HG03520 (cell line): ENCODE data around the gene TIE1.

ENCODE experiments used
- ATAC-seq: cut with Tn5 transposase; IDR thresholded peaks from one replicate; pipeline ENCODE4 v1.9.1; 2021; ENCODE audit warnings: mild to moderate bottlenecking, moderate library complexity; ENCODE audit not compliant: unreplicated experiment

The TIE1 gene

GRCh38 chr1:43300378-43301094 is at the start of gene TIE1:
TSS of gene TIE1 (plus strand) at chr1:43300982. CDS start at chr1:43301072, 90 bp downstream.
- no peak for ATAC-seq

DNA sequence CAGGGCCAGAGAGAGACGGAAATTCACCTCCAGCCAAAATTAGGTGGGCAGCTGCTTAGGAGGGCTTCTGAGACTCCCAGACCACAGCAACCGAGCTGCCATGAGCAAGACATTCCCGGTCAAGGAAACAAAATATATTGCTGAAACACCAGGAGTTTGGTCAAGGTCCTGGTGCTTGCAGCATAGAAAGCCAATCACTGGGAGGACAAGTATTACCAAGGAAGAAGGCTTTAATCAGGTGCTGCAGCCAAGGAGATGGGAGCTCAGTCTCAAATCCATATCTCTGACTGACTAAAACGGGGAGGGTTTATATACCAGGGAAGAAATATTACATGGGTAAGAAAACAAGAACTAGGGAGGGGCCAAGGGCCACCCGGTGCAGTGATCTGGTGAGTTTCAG is 49.8 kb upstream of the TIE1 start:
- no peak for ATAC-seq

DNA sequence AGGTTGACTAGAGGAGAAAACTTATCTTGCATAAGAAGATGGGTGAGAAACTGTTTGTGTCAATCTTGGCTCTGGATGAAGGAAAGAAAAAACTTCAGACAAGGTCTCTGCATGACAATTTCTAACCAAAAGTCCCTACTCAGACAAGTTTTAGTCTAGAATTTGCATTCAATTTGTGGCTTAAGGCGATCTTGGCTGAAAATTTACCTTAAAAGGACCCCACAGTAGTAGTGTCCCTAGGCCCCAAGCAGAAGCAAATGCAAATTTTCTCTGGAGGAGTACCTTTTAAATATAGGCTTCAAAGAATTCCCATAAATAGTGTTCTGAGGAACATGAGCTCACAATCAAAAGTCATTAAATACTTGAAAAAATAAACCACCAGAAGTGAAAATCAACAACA is 48.6 kb upstream of the TIE1 start:
- ATAC-seq, result no peak

GRCh38 chr1:43253173-43253572 is 47.6 kb upstream of the TIE1 start:
- no peak for ATAC-seq

DNA sequence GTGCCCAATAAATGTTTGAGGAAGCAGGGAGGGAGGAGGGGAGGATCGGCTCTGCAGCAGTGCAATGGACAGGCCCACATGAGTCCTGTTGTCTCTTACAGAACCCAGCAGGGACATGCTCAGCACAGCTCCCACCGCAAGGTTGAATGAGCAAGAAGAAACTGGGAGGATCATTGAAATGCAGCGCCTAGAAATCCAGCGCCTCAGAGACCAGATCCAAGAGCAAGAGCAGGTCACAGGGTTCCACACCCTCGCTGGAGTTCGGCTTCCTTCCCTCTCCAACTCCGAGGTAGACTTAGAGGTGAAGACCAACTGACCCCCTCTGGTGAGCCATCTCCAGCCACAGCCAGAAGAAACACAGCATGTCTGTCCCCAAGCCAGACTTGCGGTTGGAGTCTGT is 46.9 kb upstream of the TIE1 start:
- no peak for ATAC-seq

DNA sequence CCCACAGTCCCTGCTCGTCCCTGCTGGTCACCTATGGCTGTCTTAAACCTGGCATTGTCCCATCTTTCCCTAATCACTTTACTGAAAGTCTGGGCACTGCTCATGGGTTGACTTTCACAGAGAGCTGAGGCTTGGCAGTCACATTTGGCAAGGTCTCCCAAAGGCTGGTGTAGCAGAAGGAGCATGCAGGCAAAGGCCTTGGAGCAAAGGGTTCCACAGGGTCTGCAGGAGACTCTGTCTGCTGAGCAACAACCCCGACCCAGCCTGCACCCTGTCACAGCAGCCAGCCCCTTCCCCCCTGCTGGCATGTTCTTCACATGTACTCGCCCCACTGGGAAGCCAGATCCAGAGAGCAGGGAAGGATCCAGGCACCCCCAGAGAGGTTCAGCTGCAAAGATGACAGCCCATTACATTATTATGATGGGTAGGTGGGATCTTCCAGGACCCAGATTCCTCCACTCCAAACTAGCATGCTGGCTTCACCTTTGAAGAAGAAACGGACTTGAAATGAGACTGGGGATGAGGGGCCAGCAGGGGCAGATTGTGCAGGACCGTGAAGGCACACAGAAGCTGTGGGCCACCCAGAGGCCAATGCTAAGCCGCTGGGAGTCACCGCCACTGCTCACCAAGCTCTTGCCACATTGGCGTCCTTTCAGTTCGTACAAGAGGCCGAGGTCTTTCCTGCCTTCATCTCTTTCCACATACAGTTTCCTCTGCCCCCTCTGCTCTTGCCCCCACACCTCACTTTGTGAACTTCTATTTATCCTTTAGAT is 45.2 kb upstream of the TIE1 start:
- no peak for ATAC-seq

DNA sequence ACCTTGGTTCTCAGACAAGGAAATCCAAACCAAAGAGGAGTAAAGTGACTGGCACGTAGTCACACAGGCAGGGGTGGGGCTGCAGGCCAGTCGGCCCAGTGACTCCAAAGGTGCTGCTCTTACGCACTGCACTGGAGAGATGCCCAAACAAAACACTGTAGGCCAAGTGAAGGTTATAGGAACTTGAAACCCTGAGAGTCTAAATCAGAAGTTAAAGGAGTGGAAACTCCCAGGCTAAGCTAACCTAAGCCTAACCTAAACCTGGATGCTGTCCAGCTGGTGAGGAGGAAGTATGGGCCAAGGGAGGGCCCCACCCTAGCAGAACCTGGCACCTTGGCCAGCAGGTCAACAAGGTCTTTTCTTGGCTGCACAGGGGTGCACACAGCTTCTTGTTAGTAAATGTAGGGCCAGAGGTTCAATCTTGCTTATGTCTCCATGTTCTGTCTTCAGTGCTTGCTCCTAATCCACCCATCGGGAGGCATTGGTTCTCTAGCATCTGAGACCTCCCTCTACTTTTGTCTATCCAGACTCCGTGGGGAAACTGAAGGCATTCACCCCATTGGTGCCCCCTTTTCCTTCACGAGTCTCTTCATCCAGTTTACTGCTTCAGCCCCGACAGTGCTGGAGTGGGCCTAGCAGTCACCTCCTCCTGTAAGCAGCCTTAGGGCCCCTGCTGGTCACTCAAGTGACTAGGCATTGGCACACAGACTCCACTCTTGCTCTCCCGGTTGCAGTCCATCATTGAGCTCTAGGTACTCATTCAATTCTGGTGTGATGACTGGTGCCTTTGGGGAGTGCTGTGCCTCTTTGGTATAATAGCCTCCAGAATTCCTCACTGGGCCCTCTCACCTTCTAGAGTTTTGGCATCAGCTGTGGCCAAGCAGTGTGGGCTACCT is 43.9 kb upstream of the TIE1 start:
- ATAC-seq, result no peak

GRCh38 chr1:43258370-43258769 is 42.4 kb upstream of the TIE1 start:
- no peak for ATAC-seq

DNA sequence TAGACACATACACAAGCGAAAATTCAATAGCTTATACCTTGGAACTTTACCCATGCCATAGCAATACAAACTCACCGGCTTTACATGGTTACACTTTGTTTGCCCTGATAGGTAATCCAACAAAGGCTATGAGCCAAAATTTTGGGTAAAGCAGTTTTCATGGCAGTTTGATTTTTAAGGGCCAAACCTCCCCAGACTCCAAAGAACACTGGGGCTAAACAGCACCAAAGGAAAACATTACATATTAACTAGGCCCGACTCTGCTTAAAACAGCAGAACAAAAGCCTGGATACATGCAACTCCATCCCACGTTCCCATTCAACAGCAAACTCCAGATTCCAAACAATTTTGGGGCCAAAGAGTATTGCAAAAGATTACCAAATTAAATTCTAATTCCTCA is 35.4 kb upstream of the TIE1 start:
- ATAC-seq, result no peak

DNA sequence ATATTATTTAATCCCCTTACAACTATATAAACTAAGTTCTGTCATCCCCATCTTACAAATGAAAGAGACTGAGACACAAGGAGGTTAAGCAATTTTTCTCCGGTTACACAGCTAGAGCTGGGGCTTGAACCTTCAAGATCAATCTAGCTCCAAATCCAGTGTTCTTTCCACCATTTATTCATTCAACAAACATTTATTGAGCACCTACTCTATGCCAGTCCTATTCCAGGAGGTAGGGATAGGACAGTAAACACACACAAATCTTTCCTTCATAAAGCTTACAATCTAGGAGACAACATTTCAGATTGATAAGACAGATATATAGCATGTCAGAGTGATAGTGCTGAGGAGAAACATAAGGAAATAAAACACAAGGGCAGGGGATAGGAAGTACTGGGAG is 33.9 kb upstream of the TIE1 start:
- ATAC-seq, result no peak

GRCh38 chr1:43267291-43267805 is 33.4 kb upstream of the TIE1 start:
- ATAC-seq, result no peak

GRCh38 chr1:43267818-43268425 is 32.9 kb upstream of the TIE1 start:
- ATAC-seq, result no peak

GRCh38 chr1:43269627-43270375 is 31.0 kb upstream of the TIE1 start, which contains the start of gene TMEM125:
TSS of gene TMEM125 (plus strand) at chr1:43269983. CDS start at chr1:43272723, 2,740 bp downstream.
- no peak for ATAC-seq

GRCh38 chr1:43270421-43271095 is 30.2 kb upstream of the TIE1 start:
- no peak for ATAC-seq

DNA sequence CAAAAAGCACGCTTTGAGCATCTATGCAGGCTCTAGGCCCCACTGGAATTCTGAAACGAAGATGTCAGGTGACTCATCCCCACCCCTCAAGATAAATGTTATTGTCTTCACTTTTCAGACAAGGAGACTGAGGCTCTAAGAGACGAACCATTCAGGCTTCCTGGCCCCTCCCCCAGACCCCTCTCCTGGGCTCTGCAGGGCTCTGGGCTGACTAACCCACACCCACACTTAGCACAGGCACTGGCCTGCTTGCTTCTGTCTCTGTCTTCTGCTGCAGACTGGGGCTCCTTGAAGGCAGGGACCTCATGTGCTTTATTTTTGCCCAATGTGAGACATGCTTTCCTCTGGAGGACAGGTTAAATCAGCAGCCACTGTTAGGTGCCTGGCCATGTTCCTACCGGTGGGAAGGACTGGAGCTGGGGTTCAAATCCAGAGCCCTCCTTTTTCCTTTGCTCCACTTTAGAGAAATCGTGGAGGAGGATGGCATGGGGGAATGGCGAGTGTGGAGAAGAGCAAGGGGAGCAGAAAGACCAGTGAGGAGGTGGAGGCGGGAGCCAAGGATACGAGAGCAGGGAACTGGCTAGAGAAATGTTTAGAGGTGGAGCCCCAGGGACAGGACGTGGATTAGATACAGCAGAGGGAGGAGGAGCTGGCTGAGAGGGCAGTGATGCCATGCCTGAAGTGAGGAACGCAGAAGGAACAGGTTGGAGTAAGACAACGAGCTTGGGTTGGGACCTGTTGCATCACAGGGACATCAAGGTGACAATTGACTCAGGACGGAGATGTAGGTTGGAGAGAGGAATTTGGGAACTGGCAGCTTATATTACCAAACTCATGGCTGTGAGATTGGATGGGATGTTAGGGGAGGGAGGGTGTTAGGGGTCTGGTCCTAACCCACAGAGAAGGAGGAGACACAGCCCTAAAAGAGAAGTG is 29.3 kb upstream of the TIE1 start:
- ATAC-seq, result no peak

DNA sequence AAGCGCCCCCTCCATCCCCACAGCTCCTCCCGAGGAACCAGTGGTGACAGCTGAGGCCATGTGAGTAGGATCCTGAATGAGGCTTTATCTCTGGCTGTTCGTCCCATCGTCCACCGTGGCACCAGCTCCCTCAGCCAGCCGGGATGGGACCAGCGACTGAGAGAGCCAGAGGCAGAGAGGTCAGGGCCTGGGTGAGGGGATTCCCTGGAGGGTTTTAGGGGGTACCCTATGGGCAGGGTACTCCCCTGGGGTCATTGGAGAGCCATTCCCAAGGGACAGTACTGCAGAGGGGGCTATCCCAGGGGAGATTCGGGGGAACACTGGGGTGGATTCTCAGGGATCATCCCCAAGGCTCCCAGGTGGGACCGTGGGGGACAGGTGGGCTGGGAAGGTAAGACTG is 28.6 kb upstream of the TIE1 start:
- ATAC-seq, result no peak

- no peak for ATAC-seq
These were observed 27.9 kb upstream of the TIE1 start for GRCh38 chr1:43272576-43273571.
